ENCODE results near the gene GPRC5C.

DNA sequence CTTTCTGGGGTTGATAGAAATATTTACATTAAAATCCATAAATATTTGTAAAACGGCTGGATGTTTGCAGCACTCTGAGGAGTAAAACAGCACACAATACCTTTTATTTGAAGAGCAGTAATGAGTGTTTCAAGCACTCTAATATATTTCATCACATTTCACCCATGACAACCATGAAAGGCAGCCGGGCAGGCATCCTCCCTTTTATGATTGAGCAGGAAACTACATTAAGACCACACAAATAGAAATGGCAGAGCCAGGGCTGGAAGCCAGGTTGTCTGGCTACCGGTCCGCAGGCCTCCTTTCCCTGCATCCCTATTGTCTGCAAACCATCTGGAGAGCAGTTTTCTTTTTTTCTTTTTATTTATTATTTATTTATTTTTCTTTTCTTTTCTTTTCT lies 23.1 kb upstream of the GPRC5C start:
- TF ChIP-seq EZH2 (IDR thresholded peaks at IDR 0.05; ENCODE audit: insufficient read depth, poor library complexity, severe bottlenecking) (no peak), EZH2phosphoT487 (IDR thresholded peaks at IDR 0.05; ENCODE audit: insufficient read depth, low read depth) (no peak)

All from GM23248 (cell line).